Esophagus (tissue), 2 donors: ENCODE data around the gene CDH13. TPM values are rescaled to one million over a fixed set of nuclear protein-coding genes. Genes with fewer than 3 reads are reported as not detected.

Source experiments
- H3K27ac ChIP-seq, 2 donors: one replicate each; pipeline ENCODE4 v1.5.1; 2013; ENCODE audit warnings: low read depth in 2 of 2, mild to moderate bottlenecking in 2 of 2, inconsistent platforms in 1 of 2, low read length in 1 of 2, moderate library complexity in 1 of 2
- H3K27me3 ChIP-seq, 2 donors: one replicate each; pipeline ENCODE4 v1.6.1; 2013; ENCODE audit warnings: low read length in 2 of 2, control low read depth in 1 of 2, mild to moderate bottlenecking in 1 of 2; ENCODE audit not compliant: insufficient read depth in 2 of 2, control insufficient read depth in 1 of 2
- H3K36me3 ChIP-seq, 2 donors: one replicate each; pipeline ENCODE4 v1.6.1; 2013; ENCODE audit warnings: low read length in 1 of 2; ENCODE audit not compliant: control insufficient read depth in 2 of 2, insufficient read depth in 2 of 2
- H3K4me1 ChIP-seq, 2 donors: one replicate each; pipeline ENCODE4 v1.6.1; 2013; ENCODE audit warnings: low read length in 1 of 2; ENCODE audit not compliant: control insufficient read depth in 2 of 2, insufficient read depth in 2 of 2
- H3K4me3 ChIP-seq, 2 donors: one replicate each; pipeline ENCODE4 v1.5.1; 2013; ENCODE audit warnings: low read length in 2 of 2, mild to moderate bottlenecking in 2 of 2, low read depth in 1 of 2, moderate library complexity in 1 of 2
- H3K9me3 ChIP-seq, 2 donors: one replicate each; pipeline ENCODE4 v1.6.1; 2013; ENCODE audit warnings: mild to moderate bottlenecking in 2 of 2, low read depth in 1 of 2, low read length in 1 of 2, moderate library complexity in 1 of 2; ENCODE audit not compliant: control insufficient read depth in 2 of 2, insufficient read depth in 1 of 2
- WGBS, 2 donors: extraction: QIAGEN DNeasy Blood & Tissue Kit; methylation state at CpG; one replicate each; pipeline ENCODE4 v1.1.7; 2013; 5-methylcytosine and 5-hydroxymethylcytosine counted together
- polyA plus RNA-seq, 2 donors: library from polyadenylated mRNA; stranded (reverse); fragments of 200-250 nt; gene quantifications; one replicate each; pipeline ENCODE4 v1.2.3, GENCODE V29; 2013
- donor health status: healthy with polysubstance abuse.
- donor health status: Bipolar disorder and iron deficiency.

CDH13 gene
- polyA plus RNA-seq, 2 donors: 1.3 to 4.3 TPM

GRCh38 chr16:83248735-83249463 is 622.1 kb downstream of the CDH13 start:
- H3K9me3 ChIP-seq: peaks cover 0 to 3% of the 10 kb centered on the region in 2 donors
- no peaks in the 10 kb centered on the region for H3K36me3 ChIP-seq
- H3K27ac ChIP-seq: no peak overlapping the region
- no peak overlapping the region for H3K4me3 ChIP-seq
- no peaks in the 10 kb centered on the region for H3K27me3 ChIP-seq
- H3K4me1 ChIP-seq: no peaks in the 10 kb centered on the region
- WGBS, 2 donors: 85% methylated on average over 8 of the region's 8 CpGs

DNA sequence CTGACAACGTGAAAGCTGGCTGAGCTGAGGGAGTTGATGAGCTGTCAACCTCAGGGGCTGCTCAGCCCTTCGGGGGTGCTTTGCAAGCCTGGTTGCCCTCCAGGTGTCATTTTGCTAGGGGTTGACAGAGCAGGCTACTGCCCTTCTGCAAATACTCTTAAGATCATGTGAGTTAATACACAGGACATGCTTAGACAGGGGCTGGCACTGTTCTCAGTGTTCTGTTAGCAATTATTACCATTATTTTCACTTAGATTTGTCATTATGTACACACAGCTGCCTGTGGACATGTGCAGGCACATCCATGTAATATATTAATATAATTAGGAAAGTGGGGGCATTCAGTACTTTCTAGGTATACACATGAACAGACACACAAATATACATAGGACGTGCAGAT is 626.8 kb downstream of the CDH13 start:
- no peak overlapping the region for H3K4me3 ChIP-seq
- WGBS, 2 donors: 40 to 41% methylated on average over 3 of the region's 3 CpGs
- H3K27me3 ChIP-seq: no peaks in the 10 kb centered on the region
- no peak overlapping the region for H3K27ac ChIP-seq
- no peaks in the 10 kb centered on the region for H3K36me3 ChIP-seq
- no peaks in the 10 kb centered on the region for H3K4me1 ChIP-seq
- peaks cover 0 to 3% of the 10 kb centered on the region in 2 donors for H3K9me3 ChIP-seq

DNA sequence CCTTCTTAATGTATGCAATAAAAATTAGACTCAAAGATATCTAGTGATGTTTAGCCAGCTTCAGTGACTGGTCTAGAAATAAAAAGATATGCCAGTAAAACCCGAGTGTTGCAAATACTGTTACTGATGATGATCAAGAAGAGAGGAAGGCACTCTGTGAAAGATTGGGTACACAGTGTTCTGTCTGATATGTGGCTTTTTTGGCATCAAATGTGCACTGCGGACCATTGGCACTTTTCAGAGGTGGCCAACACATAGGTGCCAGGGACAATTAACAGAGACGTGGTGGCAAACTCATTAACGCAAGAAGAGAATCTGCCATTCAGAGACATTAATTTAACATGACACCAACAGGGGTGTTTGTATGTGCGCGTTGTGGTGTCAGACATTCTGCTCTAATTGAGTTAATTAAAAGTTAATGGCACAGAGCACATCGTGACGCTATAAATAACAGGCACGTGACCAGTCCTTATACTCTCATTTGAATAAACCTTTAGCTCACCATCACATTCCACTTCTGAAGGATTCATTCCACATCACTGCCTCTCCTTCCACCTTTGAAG is 631.7 kb downstream of the CDH13 start:
- Histone ChIP-seq H3K27ac (no peak overlapping the region), H3K36me3 (no peaks in the 10 kb centered on the region), H3K4me3 (no peak overlapping the region), H3K9me3 (no peaks in the 10 kb centered on the region), H3K4me1 (no peaks in the 10 kb centered on the region), H3K27me3 (no peaks in the 10 kb centered on the region)
- 89 to 92% methylated on average over 9 of the region's 9 CpGs for WGBS, 2 donors

GRCh38 chr16:83266848-83267553 is 640.2 kb downstream of the CDH13 start:
- no peaks in the 10 kb centered on the region for H3K36me3 ChIP-seq
- WGBS, 2 donors: 76 to 78% methylated on average over 7 of the region's 7 CpGs
- H3K4me3 ChIP-seq: no peak overlapping the region
- H3K9me3 ChIP-seq: no peaks in the 10 kb centered on the region
- no peaks in the 10 kb centered on the region for H3K27me3 ChIP-seq
- H3K4me1 ChIP-seq: no peaks in the 10 kb centered on the region
- H3K27ac ChIP-seq: no peak overlapping the region

- H3K36me3 ChIP-seq: no peaks in the 10 kb centered on the region
- H3K4me1 ChIP-seq: no peaks in the 10 kb centered on the region
- H3K27ac ChIP-seq: no peak overlapping the region
- H3K9me3 ChIP-seq: no peaks in the 10 kb centered on the region
- no peak overlapping the region for H3K4me3 ChIP-seq
- no peaks in the 10 kb centered on the region for H3K27me3 ChIP-seq
- WGBS, 2 donors: 50 to 67% methylated on average over 3 of the region's 3 CpGs
Measured at GRCh38 chr16:83268169-83268568, 641.4 kb downstream of the CDH13 start.

DNA sequence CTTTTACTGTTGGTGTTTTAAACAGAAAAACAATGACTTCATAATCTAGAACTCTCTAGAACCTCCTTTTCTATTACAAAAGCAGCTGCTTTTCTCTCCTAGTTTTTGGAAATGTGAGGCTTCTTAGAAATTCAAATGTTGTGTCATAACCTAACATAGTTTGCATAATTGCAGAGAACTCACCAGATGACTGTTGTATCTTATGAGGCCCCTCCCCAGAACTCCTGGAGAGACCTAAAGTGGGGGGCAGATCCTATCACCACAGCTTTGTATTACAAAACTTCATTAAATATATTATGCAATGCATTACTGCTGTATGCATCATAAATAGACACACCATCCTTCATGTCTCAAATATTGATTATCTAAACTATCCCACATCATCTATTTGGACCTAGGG is 642.3 kb downstream of the CDH13 start:
- Histone ChIP-seq H3K4me3 (no peak overlapping the region), H3K27ac (no peak overlapping the region), H3K4me1 (no peaks in the 10 kb centered on the region)

GRCh38 chr16:83269541-83269940 is 642.8 kb downstream of the CDH13 start:
- whole genome bisulfite sequencing, 2 donors: 81 to 85% methylated on average over 2 of the region's 2 CpGs
- Histone ChIP-seq H3K36me3 (no peaks in the 10 kb centered on the region), H3K27me3 (no peaks in the 10 kb centered on the region), H3K4me1 (no peaks in the 10 kb centered on the region), H3K4me3 (no peak overlapping the region), H3K9me3 (no peaks in the 10 kb centered on the region), H3K27ac (no peak overlapping the region)

More for the DNA sequence above, 642.3 kb downstream of the CDH13 start:
- Histone ChIP-seq H3K36me3 (no peaks in the 10 kb centered on the region), H3K27me3 (no peaks in the 10 kb centered on the region), H3K9me3 (no peaks in the 10 kb centered on the region)

- Histone ChIP-seq H3K4me1 (no peaks in the 10 kb centered on the region), H3K9me3 (no peaks in the 10 kb centered on the region), H3K4me3 (no peak overlapping the region), H3K27ac (no peak overlapping the region), H3K27me3 (no peaks in the 10 kb centered on the region), H3K36me3 (no peaks in the 10 kb centered on the region)
- 85% methylated on average over 4 of the region's 4 CpGs for WGBS, 2 donors
Measured at GRCh38 chr16:83270061-83270460, 643.3 kb downstream of the CDH13 start.

- Histone ChIP-seq H3K4me1 (no peaks in the 10 kb centered on the region), H3K4me3 (no peak overlapping the region), H3K36me3 (no peaks in the 10 kb centered on the region), H3K9me3 (no peaks in the 10 kb centered on the region), H3K27ac (no peak overlapping the region), H3K27me3 (no peaks in the 10 kb centered on the region)
- WGBS, 2 donors: 71 to 73% methylated on average over 3 of the region's 3 CpGs
Measured at GRCh38 chr16:83270640-83271039, 643.9 kb downstream of the CDH13 start.
